NCI-H2107 treated with DMSO at 0.1 percent for 48 hours (cell line): ENCODE results near the gene MINAR1.
"Not testable (repeated sequence)": the region's sequence is repeated elsewhere in the genome, so short reads cannot be mapped to it uniquely, and the experiment has no call there.

Experiments
- DNase-seq: peaks from one replicate; lab custom pipeline; 2025; ENCODE audit not compliant: unreplicated experiment; lab: John Stamatoyannopoulos, UW

The MINAR1 gene

GRCh38 chr15:79431636-79432344 lies at the start of gene MINAR1:
TSS of gene MINAR1 (plus strand) at chr15:79432336. CDS start at chr15:79456148, 23,812 bp downstream.
- no peak for DNase-seq

GRCh38 chr15:79394231-79394630 lies 37.9 kb upstream of the MINAR1 start:
- DNase-seq = no peak

- no peak for DNase-seq
These were observed 35.3 kb upstream of the MINAR1 start for GRCh38 chr15:79396850-79397249.

GRCh38 chr15:79397269-79397910 lies 34.7 kb upstream of the MINAR1 start:
- no peak for DNase-seq

- DNase-seq = no peak
These were observed 32.5 kb upstream of the MINAR1 start for GRCh38 chr15:79399606-79400005.

GRCh38 chr15:79400650-79401049 lies 31.5 kb upstream of the MINAR1 start:
- no peak for DNase-seq

GRCh38 chr15:79401301-79401700 lies 30.8 kb upstream of the MINAR1 start:
- DNase-seq = no peak

GRCh38 chr15:79402136-79402535 lies 30.0 kb upstream of the MINAR1 start:
- DNase-seq = no peak

- no peak for DNase-seq
These were observed 28.6 kb upstream of the MINAR1 start for GRCh38 chr15:79403501-79403900.

- DNase-seq = no peak
These were observed 25.9 kb upstream of the MINAR1 start for GRCh38 chr15:79406210-79406609.

GRCh38 chr15:79408041-79408440 lies 24.1 kb upstream of the MINAR1 start:
- DNase-seq = no peak

- DNase-seq = no peak
These were observed 21.9 kb upstream of the MINAR1 start for GRCh38 chr15:79410237-79410636.

- DNase-seq = no peak
These were observed 20.1 kb upstream of the MINAR1 start for GRCh38 chr15:79412010-79412409.

- DNase-seq = no peak
These were observed 19.7 kb upstream of the MINAR1 start for GRCh38 chr15:79412429-79412828.

- no peak for DNase-seq
These were observed 15.3 kb upstream of the MINAR1 start for GRCh38 chr15:79416876-79417275.

GRCh38 chr15:79418693-79419279 lies 13.3 kb upstream of the MINAR1 start:
- no peak for DNase-seq

GRCh38 chr15:79425591-79426295 lies 6.4 kb upstream of the MINAR1 start:
- no peak for DNase-seq

GRCh38 chr15:79426899-79427298 lies 5.2 kb upstream of the MINAR1 start:
- not testable (repeated sequence) for DNase-seq

GRCh38 chr15:79427781-79428598 lies 4.1 kb upstream of the MINAR1 start:
- no peak for DNase-seq

GRCh38 chr15:79430901-79431635 lies 1.1 kb upstream of the MINAR1 start:
- no peak for DNase-seq
